Sigmoid colon (tissue), 7 donors: ENCODE measurements around the gene PPDPF. TPM values are rescaled to one million over a fixed set of nuclear protein-coding genes. Genes with fewer than 3 reads are reported as not detected.

ENCODE experiments used
- DNase-seq: peaks from one replicate; pipeline ENCODE4 v3.0.0-alpha.2; 2019
- H3K27ac ChIP-seq, 4 donors: fragments of 200-600 bp; sonication (generic); one replicate each; pipeline ENCODE4 v1.5.1; 2016 to 2019; ENCODE audit warnings: mild to moderate bottlenecking in 1 of 4
- H3K27me3 ChIP-seq, 3 donors: fragments of 200-600 bp; sonication (generic); one replicate each; pipeline ENCODE4 v1.5.1; 2019; ENCODE audit warnings: mild to moderate bottlenecking in 1 of 3
- H3K36me3 ChIP-seq, 4 donors: fragments of 200-600 bp; sonication (generic); one replicate each; pipeline ENCODE4 v1.5.1; 2016 to 2019
- H3K4me1 ChIP-seq, 4 donors: fragments of 200-600 bp; sonication (generic); one replicate each; pipeline ENCODE4 v1.5.1; 2017 to 2019
- H3K4me3 ChIP-seq, 4 donors: fragments of 200-600 bp; sonication (generic); one replicate each; pipeline ENCODE4 v1.5.1; 2017 to 2019; ENCODE audit warnings: mild to moderate bottlenecking in 2 of 4, moderate library complexity in 1 of 4
- H3K9me3 ChIP-seq, 4 donors: fragments of 200-600 bp in 3 of 4; sonication (generic) in 3 of 4; one replicate each; pipeline versions ENCODE4 v1.5.1 to v1.6.1; 2013 to 2019
- CTCF ChIP-seq, 4 experiments: fragments of 450-650 bp in 3 of 4; fragments of 200-600 bp in 1 of 4; IDR thresholded peaks; one replicate each; pipeline ENCODE4 v1.5.1; 2016 to 2019; ENCODE audit warnings: antibody characterized with exemption in 4 of 4, mild to moderate bottlenecking in 3 of 4, moderate library complexity in 2 of 4
- EP300 ChIP-seq, 4 donors: sonication (generic); formaldehyde crosslinking; IDR thresholded peaks; one replicate each; pipeline ENCODE4 v1.6.1; 2017; ENCODE audit warnings: antibody characterized with exemption in 4 of 4
- POLR2A ChIP-seq, 2 donors: fragments of 450-650 bp; IDR thresholded peaks; one replicate each; pipeline ENCODE4 v1.6.1; 2016; ENCODE audit warnings: antibody characterized with exemption in 2 of 2, mild to moderate bottlenecking in 2 of 2, moderate library complexity in 2 of 2
- POLR2AphosphoS5 ChIP-seq, 4 donors: sonication (generic); formaldehyde crosslinking; IDR thresholded peaks; one replicate each; pipeline ENCODE4 v1.6.1; 2017; ENCODE audit warnings: antibody characterized with exemption in 4 of 4
- WGBS, 2 donors: extraction: QIAGEN DNeasy Blood & Tissue Kit; methylation state at CpG; one replicate each; pipeline ENCODE4 v1.1.7; 2013; 5-methylcytosine and 5-hydroxymethylcytosine counted together
- intact Hi-C: fragments of 100-400 bp; cut with DNase I; formaldehyde crosslinking; loops from one replicate; pipeline ENCODE4 v1.15.1; 2023
- polyA plus RNA-seq, 3 donors: library from polyadenylated mRNA; stranded (reverse); fragments of 200-250 nt; gene quantifications; one replicate each; pipeline ENCODE4 v1.2.3, GENCODE V29; 2013
- total RNA-seq, 4 donors: library from RNA; depleted of rRNA; stranded (reverse); fragments of >200 nt; gene quantifications; one replicate each; pipeline ENCODE4 v1.1.0, GENCODE V29; 2016
- donor health status: healthy with polysubstance abuse.
- donor health status: Bipolar disorder and iron deficiency.
- donor health status: healthy.

The PPDPF gene
- total and polyA plus RNA-seq, 7 donors, result 82.8 to 1,688 (median 244) TPM

DNA sequence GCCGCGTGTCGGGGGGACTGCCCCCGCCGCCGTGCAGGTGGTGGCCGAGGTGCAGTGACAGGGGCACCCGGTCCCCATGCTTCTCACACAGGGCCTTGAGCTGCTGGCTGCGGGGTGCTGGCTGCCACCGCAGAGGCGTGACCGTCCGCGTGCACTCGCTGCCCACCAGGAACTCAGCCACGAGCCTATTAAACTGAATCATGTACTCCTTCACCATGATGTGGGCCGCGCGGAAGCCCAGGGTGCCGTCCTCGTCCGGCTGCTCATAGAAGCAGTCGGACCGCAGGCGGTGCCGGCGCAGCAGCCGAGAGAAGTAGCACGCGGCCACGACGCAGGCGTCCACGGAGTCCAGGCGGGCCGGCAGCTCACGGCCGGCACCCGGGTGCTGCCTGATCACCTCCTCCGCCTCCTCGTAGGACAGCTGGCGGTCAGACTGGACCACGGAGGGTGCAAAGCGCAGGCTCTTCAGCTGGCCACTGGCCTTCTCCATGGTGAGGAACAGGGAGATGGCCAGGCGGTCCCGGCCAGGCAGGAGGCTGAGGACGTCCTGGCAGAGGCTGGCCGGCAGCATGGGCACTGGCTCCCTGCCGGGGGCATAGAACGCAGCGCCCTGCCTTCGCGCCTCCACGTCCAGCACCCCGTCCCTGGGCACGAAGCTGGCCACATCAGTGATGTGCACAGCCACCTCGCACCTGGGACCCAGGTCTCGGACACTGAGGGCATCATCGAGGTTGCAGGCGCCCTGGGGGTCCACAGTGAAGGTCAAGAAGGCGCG is 43.7 kb downstream of the PPDPF start:
- Histone ChIP-seq H3K27ac (no peak overlapping the region), H3K9me3 (no peaks in the 10 kb centered on the region), H3K27me3 (peaks cover 0 to under 1% (median 0%) of the 10 kb centered on the region in 3 donors), H3K4me1 (no peaks in the 10 kb centered on the region), H3K36me3 (peaks cover 22 to 60% (median 43%) of the 10 kb centered on the region in 4 donors), H3K4me3 (no peak overlapping the region)
- intact Hi-C loops, result no loop called here
- 96 to 97% methylated on average over 62 of the region's 62 CpGs for WGBS, 2 donors
- TF ChIP-seq EP300 (IDR thresholded peaks at IDR 0.05), result no peak
- TF ChIP-seq CTCF (IDR thresholded peaks at IDR 0.05), result no peak
- TF ChIP-seq POLR2AphosphoS5 (IDR thresholded peaks at IDR 0.05), result no peak
- TF ChIP-seq POLR2A (IDR thresholded peaks at IDR 0.05), result no peak
- no peak for DNase-seq

- Histone ChIP-seq H3K27me3 (no peaks in the 10 kb centered on the region), H3K36me3 (peaks cover 18 to 55% (median 37%) of the 10 kb centered on the region in 4 donors), H3K4me3 (no peak overlapping the region), H3K4me1 (no peaks in the 10 kb centered on the region), H3K27ac (no peak overlapping the region), H3K9me3 (no peaks in the 10 kb centered on the region)
- intact Hi-C loops, result no loop called here
- TF ChIP-seq POLR2AphosphoS5 (IDR thresholded peaks at IDR 0.05), result no peak
- TF ChIP-seq CTCF (IDR thresholded peaks at IDR 0.05), result no peak
- TF ChIP-seq POLR2A (IDR thresholded peaks at IDR 0.05), result no peak
- no peak for TF ChIP-seq EP300 (IDR thresholded peaks at IDR 0.05)
- 95 to 96% methylated on average over 61 of the region's 61 CpGs for WGBS, 2 donors
- no peak for DNase-seq
These were observed 44.6 kb downstream of the PPDPF start for GRCh38 chr20:63565021-63565698.

- TF ChIP-seq EP300 (IDR thresholded peaks at IDR 0.05) (no peak), CTCF (IDR thresholded peaks at IDR 0.05) (no peak), POLR2A (IDR thresholded peaks at IDR 0.05) (no peak), POLR2AphosphoS5 (IDR thresholded peaks at IDR 0.05) (no peak)
- DNase-seq, result no peak
- Histone ChIP-seq H3K4me3 (no peak overlapping the region), H3K9me3 (no peaks in the 10 kb centered on the region), H3K27me3 (no peaks in the 10 kb centered on the region), H3K27ac (no peak overlapping the region), H3K36me3 (peaks cover 11 to 48% (median 31%) of the 10 kb centered on the region in 4 donors), H3K4me1 (no peaks in the 10 kb centered on the region)
- intact Hi-C loops, result no loop called here
- 96% methylated on average over 43 of the region's 43 CpGs for WGBS, 2 donors
These were observed 45.3 kb downstream of the PPDPF start for GRCh38 chr20:63565699-63566335.

DNA sequence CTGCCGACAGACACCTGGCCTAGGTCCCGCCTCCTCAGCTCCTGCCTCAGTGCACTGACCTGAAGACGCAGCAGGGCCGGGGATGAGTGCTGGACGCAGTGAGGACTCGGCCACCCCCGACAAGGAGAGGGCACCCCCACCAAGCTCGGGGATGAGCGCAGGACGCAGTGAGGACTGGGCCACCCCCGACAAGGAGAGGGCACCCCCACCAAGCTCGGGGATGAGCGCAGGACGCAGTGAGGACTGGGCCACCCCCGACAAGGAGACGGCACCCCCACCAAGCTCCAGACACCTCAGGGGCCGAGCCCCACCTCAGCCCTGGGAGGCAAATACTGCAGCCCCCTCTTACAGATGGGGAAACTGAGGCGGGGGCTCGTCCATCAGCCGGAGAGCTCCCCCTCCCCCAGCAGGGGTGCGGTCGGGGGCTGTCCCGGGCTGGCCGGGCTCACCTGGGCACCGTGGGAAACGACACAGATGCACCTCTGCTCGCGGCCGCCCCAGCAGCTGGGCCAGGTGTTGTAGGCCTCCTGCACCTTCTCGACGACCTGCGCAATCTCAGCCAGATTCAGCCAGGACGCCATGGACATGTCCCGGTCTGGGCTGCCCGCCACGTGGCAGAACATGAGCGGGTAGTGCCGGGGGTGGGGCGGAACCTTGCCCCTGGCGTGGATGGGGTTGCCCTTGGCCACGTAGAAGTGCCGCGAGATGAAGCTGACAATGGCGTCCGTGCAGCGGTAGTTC is 46.0 kb downstream of the PPDPF start:
- peaks cover 8 to 41% (median 25%) of the 10 kb centered on the region in 4 donors for H3K36me3 ChIP-seq
- no peaks in the 10 kb centered on the region for H3K9me3 ChIP-seq
- TF ChIP-seq CTCF (IDR thresholded peaks at IDR 0.05) (no peak), POLR2AphosphoS5 (IDR thresholded peaks at IDR 0.05) (no peak), POLR2A (IDR thresholded peaks at IDR 0.05) (no peak), EP300 (IDR thresholded peaks at IDR 0.05) (no peak)
- no peak for DNase-seq
- H3K27me3 ChIP-seq, result no peaks in the 10 kb centered on the region
- intact Hi-C loops, result no loop called here
- no peak overlapping the region for H3K4me3 ChIP-seq
- 90 to 93% methylated on average over 46 of the region's 46 CpGs for WGBS, 2 donors
- no peaks in the 10 kb centered on the region for H3K4me1 ChIP-seq
- H3K27ac ChIP-seq, result no peak overlapping the region
